Measurements from ENCODE around the gene INVS.
"Not testable (repeated sequence)": the region's sequence is repeated elsewhere in the genome, so short reads cannot be mapped to it uniquely, and the experiment has no call there.

The INVS gene

GRCh38 chr9:100063185-100063584, 35.9 kb upstream of the INVS start:
- Histone ChIP-seq H3F3A (ENCODE audit: control insufficient read depth, insufficient read depth) (peaks cover 31% of the 10 kb centered on the region), H4K20me1 (ENCODE audit: control insufficient read depth, insufficient read depth, low read depth, low read length) (peaks cover 9% of the 10 kb centered on the region; the same call in 1 of the 2 replicates), H3K4me3 (ENCODE audit: low read length) (peak overlapping the region; percentile 2; the same call in 1 of the 2 replicates), H3K9me2 (replicated peaks; ENCODE audit: control insufficient read depth, low read length) (no peaks in the 10 kb centered on the region), H3K27ac (ENCODE audit: low read depth, low read length) (no peak overlapping the region), H3K9me3 (ENCODE audit: control insufficient read depth, insufficient read depth, low read length) (no peaks in the 10 kb centered on the region), H3K4me1 (ENCODE audit: control insufficient read depth, low read length) (peaks cover 80% of the 10 kb centered on the region), H3K36me3 (ENCODE audit: control insufficient read depth, low read length) (peaks cover 24% of the 10 kb centered on the region), H3K79me2 (ENCODE audit: control insufficient read depth, low read length) (peaks cover 64% of the 10 kb centered on the region), H3K4me2 (ENCODE audit: low read length) (peak overlapping the region; percentile 48), H3K27me3 (ENCODE audit: control insufficient read depth, low read length) (no peaks in the 10 kb centered on the region)
- TF ChIP-seq CTCF (IDR thresholded peaks at IDR 0.05; ENCODE audit: low read depth, low read length, poor library complexity, severe bottlenecking), result no peak
- no peak for TF ChIP-seq EZH2phosphoT487 (IDR thresholded peaks at IDR 0.05; ENCODE audit: borderline replicate concordance, low read length)

GRCh38 chr9:100064872-100065581, 34.0 kb upstream of the INVS start:
- TF ChIP-seq CTCF (IDR thresholded peaks at IDR 0.05; ENCODE audit: low read depth, low read length, poor library complexity, severe bottlenecking), result no peak
- Histone ChIP-seq H3K27ac (ENCODE audit: low read depth, low read length) (no peak overlapping the region), H3K4me2 (ENCODE audit: low read length) (no peak overlapping the region), H3K4me1 (ENCODE audit: control insufficient read depth, low read length) (peaks cover 62% of the 10 kb centered on the region), H3K9me2 (replicated peaks; ENCODE audit: control insufficient read depth, low read length) (no peaks in the 10 kb centered on the region), H3K36me3 (ENCODE audit: control insufficient read depth, low read length) (peaks cover 10% of the 10 kb centered on the region; the same call in 1 of the 2 replicates), H3K9me3 (ENCODE audit: control insufficient read depth, insufficient read depth, low read length) (no peaks in the 10 kb centered on the region), H3K27me3 (ENCODE audit: control insufficient read depth, low read length) (no peaks in the 10 kb centered on the region), H4K20me1 (ENCODE audit: control insufficient read depth, insufficient read depth, low read depth, low read length) (peaks cover 9% of the 10 kb centered on the region; the same call in 1 of the 2 replicates), H3K4me3 (ENCODE audit: low read length) (no peak overlapping the region), H3K79me2 (ENCODE audit: control insufficient read depth, low read length) (peaks cover 69% of the 10 kb centered on the region), H3F3A (ENCODE audit: control insufficient read depth, insufficient read depth) (peaks cover 13% of the 10 kb centered on the region)

GRCh38 chr9:100066539-100066938, 32.5 kb upstream of the INVS start:
- Histone ChIP-seq H3K27ac (ENCODE audit: low read depth, low read length) (peak overlapping the region; percentile 14), H3K4me3 (ENCODE audit: low read length) (no peak overlapping the region), H3K36me3 (ENCODE audit: control insufficient read depth, low read length) (peaks cover 10% of the 10 kb centered on the region; the same call in 1 of the 2 replicates), H3K27me3 (ENCODE audit: control insufficient read depth, low read length) (no peaks in the 10 kb centered on the region), H3K79me2 (ENCODE audit: control insufficient read depth, low read length) (peaks cover 74% of the 10 kb centered on the region), H3F3A (ENCODE audit: control insufficient read depth, insufficient read depth) (peaks cover 10% of the 10 kb centered on the region), H4K20me1 (ENCODE audit: control insufficient read depth, insufficient read depth, low read depth, low read length) (peaks cover 9% of the 10 kb centered on the region; the same call in 1 of the 2 replicates), H3K4me2 (ENCODE audit: low read length) (peak overlapping the region; percentile 25), H3K9me2 (replicated peaks; ENCODE audit: control insufficient read depth, low read length) (no peaks in the 10 kb centered on the region), H3K4me1 (ENCODE audit: control insufficient read depth, low read length) (peaks cover 57% of the 10 kb centered on the region), H3K9me3 (ENCODE audit: control insufficient read depth, insufficient read depth, low read length) (no peaks in the 10 kb centered on the region)
- TF ChIP-seq EZH2phosphoT487 (IDR thresholded peaks at IDR 0.05; ENCODE audit: borderline replicate concordance, low read length), result no peak

GRCh38 chr9:100067990-100068389, 31.1 kb upstream of the INVS start:
- not testable (repeated sequence) for H4K20me1 ChIP-seq (ENCODE audit: control insufficient read depth, insufficient read depth, low read depth, low read length); H3F3A ChIP-seq (ENCODE audit: control insufficient read depth, insufficient read depth); H3K27ac ChIP-seq (ENCODE audit: low read depth, low read length); H3K27me3 ChIP-seq (ENCODE audit: control insufficient read depth, low read length); H3K9me3 ChIP-seq (ENCODE audit: control insufficient read depth, insufficient read depth, low read length); H3K36me3 ChIP-seq (ENCODE audit: control insufficient read depth, low read length); H3K9me2 ChIP-seq (replicated peaks; ENCODE audit: control insufficient read depth, low read length); H3K4me2 ChIP-seq (ENCODE audit: low read length); H3K4me3 ChIP-seq (ENCODE audit: low read length)
- Histone ChIP-seq H3K79me2 (ENCODE audit: control insufficient read depth, low read length) (peaks cover 75% of the 10 kb centered on the region), H3K4me1 (ENCODE audit: control insufficient read depth, low read length) (peaks cover 52% of the 10 kb centered on the region)

- not testable (repeated sequence) for H3K36me3 ChIP-seq (ENCODE audit: control insufficient read depth, low read length); H3K27me3 ChIP-seq (ENCODE audit: control insufficient read depth, low read length); H3K4me2 ChIP-seq (ENCODE audit: low read length); H3F3A ChIP-seq (ENCODE audit: control insufficient read depth, insufficient read depth); H3K27ac ChIP-seq (ENCODE audit: low read depth, low read length); H3K9me2 ChIP-seq (replicated peaks; ENCODE audit: control insufficient read depth, low read length); H3K4me3 ChIP-seq (ENCODE audit: low read length); H3K9me3 ChIP-seq (ENCODE audit: control insufficient read depth, insufficient read depth, low read length); H4K20me1 ChIP-seq (ENCODE audit: control insufficient read depth, insufficient read depth, low read depth, low read length)
- Histone ChIP-seq H3K4me1 (ENCODE audit: control insufficient read depth, low read length) (peaks cover 47% of the 10 kb centered on the region), H3K79me2 (ENCODE audit: control insufficient read depth, low read length) (peaks cover 75% of the 10 kb centered on the region)
Observed at GRCh38 chr9:100069068-100069467, 30.0 kb upstream of the INVS start.
